Hair follicular keratinocyte (primary cell): Measurements from ENCODE around the gene ATP1B4. TPM values are rescaled to one million over a fixed set of nuclear protein-coding genes. Genes with fewer than 3 reads are reported as not detected.

Source experiments
- total RNA-seq: library from RNA; depleted of rRNA; stranded (reverse); fragments of >200 nt; gene quantifications from 2 replicates; pipeline ENCODE4 v1.2.3, GENCODE V29; 2015

The ATP1B4 gene
- not detected in 2 replicates for total RNA-seq

GRCh38 chrX:120361764-120362305 is at the start of gene ATP1B4:
Gene ATP1B4, plus strand, starts transcription at chrX:120362089. Its CDS starts 80 bp downstream, at chrX:120362169.

Other genes with a start within 250 kb of the ATP1B4 start
- not detected in 2 replicates for gene RHOXF1, start 246.2 kb upstream of the ATP1B4 start, total RNA-seq
- not detected in 2 replicates for gene RHOXF2, start 203.5 kb upstream of the ATP1B4 start, total RNA-seq
- gene ZBTB33, start 111.3 kb upstream of the ATP1B4 start, total RNA-seq: 9.8 and 15.2 TPM in 2 replicates
- not detected in 2 replicates for gene TMEM255A, start 50.6 kb upstream of the ATP1B4 start, total RNA-seq
- gene LAMP2, start 107.2 kb downstream of the ATP1B4 start, total RNA-seq: 84.4 and 132 TPM in 2 replicates
- 16.4 and 22.9 TPM in 2 replicates for gene CUL4B, start 198.9 kb downstream of the ATP1B4 start, total RNA-seq
- gene MCTS1, start 242.0 kb downstream of the ATP1B4 start, total RNA-seq: 60.4 and 61.2 TPM in 2 replicates